Activated CD8-positive, alpha-beta memory T cell treated with anti-CD3 and anti-CD28 coated beads, Interleukin-2, amount 50 U/mL, for 24 hours (primary cell): ENCODE results near the gene UBE2O.
A peak's percentile ranks its signal among the peaks of the same experiment; 100 is the strongest.

Source experiments
- DNase-seq: peaks from one replicate; pipeline ENCODE4 v3.0.0-alpha.2; 2020; ENCODE audit errors: extremely low read depth

UBE2O gene

DNA sequence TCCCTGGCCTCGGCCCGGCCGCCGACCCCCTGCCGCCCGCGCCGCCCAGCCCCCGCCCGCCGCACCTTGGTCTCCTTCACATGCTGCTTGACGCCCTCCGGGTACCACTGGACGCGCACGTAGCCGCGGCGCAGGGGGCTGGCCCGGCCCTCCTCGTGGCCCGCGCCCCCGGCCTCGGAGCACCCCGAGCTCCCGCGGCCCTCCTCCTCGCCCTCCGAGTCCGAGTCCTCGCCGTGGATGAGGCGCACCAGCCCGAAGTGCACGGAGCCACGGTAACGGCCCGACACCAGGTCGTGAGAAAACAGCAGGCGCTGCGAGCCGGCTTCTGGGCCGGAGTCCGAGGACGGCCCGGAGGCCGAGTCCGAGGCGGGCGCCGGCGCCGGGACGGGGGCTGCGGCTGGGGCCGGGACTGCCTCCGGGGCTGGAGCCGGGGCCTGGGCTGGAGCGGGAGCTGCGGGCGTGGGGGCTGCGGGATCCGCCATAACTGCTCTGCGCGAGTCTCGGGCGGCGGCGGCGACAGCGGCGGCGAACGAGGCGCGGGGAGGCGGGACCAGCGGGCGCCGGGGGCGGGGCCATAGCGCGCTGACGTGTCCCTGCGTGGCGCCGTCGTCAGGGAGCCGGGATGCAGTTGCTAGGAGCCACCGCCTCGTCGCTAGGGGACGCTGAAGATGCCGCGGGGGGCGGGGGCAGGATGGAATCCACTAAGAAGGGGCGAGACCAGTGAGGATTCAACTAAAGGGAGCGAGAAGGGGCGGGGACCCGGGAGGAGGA, at the start of gene UBE2O:
Gene UBE2O, minus strand, starts transcription at position 493 of the 771 bp plus-strand sequence. Its CDS starts 11 bp downstream, at position 482.
- peak; percentile 70 for DNase-seq

GRCh38 chr17:76501827-76502307, 48.9 kb upstream of the UBE2O start:
- no peak for DNase-seq

GRCh38 chr17:76501018-76501826, 48.3 kb upstream of the UBE2O start, which contains the start of gene RHBDF2:
TSS of gene RHBDF2 (minus strand) at chr17:76501423. CDS start at chr17:76481524, 19,899 bp downstream.
- DNase-seq: peak; percentile 88

DNA sequence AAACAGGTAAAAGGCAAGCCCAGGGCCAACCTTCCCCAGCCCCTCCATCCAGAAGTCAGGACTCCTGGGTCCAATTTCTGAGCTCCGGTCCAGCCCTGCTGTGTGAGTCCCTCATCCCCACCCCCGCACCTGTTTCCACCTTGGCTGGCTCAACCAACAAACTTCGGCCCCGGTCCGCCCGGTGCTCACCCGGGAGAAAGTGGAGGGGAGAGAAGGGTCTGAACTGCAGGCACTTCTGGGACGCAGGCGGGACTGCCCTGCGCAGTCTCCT, 47.7 kb upstream of the UBE2O start:
- no peak for DNase-seq

GRCh38 chr17:76500074-76500746, 47.3 kb upstream of the UBE2O start:
- DNase-seq: no peak

- no peak for DNase-seq
Observed at GRCh38 chr17:76499267-76499667, 46.3 kb upstream of the UBE2O start.

- DNase-seq: no peak
Observed at GRCh38 chr17:76498876-76499251, 45.9 kb upstream of the UBE2O start.

GRCh38 chr17:76497979-76498875, 45.3 kb upstream of the UBE2O start:
- DNase-seq: no peak

GRCh38 chr17:76497699-76497978, 44.7 kb upstream of the UBE2O start:
- no peak for DNase-seq

DNA sequence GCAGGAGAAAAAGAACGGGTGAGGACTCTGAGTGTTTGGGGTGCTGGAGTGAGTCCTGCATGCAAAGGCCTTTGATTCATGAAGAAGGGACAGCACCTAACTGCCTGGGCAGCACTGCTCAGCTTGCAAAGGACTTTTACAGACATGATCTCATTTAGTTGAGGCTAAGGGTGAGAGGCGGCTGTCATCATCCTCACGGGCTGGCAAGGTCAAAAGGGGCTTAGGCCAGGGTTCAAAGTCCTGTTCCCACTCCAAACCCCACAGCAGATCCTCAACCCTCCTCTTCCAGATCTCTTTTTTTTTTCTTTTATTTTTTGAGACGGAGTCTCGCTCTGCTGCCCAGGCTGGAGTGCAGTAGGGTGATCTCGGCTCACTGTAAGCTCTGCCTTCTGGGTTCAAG, 43.5 kb upstream of the UBE2O start:
- no peak for DNase-seq

DNA sequence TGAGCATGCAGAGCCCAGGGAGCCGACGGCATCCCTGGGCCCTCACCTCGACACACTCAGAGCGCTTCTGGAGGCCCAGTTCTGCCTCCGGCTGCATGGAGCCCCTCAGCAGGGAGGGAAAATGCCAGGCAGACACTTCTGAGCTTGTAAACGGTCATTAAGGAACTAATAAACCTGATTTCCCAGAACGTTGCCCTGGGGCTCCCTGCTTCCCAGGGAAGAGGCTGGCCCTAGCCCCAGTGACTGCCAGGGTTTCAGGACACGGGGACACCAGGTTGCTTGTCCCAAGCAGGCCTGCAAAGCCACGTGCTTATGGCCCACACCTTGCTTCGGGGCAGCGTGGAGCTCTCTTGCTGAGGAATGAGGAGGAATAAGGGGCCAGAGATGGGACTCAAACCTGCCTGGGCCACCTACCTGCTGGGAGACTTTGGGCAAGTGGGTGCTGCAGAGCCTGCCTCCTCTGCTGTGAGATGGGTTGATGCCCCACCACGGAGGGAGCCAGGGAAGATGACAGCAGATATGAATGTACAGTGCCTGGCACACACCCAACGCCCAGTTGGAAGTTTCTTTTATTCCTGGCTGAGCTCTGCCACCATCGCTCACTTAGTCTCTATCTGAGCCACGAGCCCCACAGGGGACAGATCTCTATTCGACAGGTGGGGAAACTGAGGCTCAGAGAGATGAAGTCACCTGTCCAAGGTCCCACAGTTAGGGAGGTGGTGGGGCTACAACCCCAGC, 42.9 kb upstream of the UBE2O start:
- no peak for DNase-seq

DNA sequence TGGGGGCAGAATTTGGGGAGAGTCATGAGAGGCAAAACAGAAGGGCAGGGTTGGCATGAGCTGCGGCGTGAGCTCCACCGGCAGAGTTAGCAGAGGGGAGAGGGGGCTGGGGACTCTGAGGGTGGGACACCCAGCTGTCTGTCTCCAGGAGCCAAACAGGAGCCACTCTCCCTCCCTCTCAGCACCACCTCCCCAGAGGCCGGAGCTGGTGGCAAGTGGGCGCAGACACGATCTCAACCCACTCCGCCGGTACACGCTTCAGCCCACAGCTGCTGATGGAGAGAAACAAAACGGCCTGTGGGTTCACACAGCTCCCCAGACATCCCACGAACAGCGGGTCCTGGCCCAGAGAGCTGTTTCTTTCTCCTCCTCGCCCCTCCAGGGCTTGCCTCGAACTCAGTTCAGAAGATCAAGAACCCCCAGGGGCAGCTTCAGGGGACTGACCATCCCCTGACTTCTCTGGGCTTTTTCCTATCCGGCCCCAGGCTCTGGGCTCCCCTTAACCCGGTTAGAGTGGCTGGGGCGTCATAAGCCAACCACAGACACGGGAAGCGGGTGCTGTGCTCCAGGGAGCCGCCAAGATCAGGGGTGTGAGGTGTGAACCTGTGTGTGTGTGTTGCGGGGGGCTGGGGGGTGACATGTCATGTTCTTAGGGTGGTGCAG, 40.7 kb upstream of the UBE2O start:
- DNase-seq: no peak

- DNase-seq: no peak
Observed at GRCh38 chr17:76492989-76493501, 40.1 kb upstream of the UBE2O start.

- no peak for DNase-seq
Observed at GRCh38 chr17:76492123-76492988, 39.4 kb upstream of the UBE2O start.

GRCh38 chr17:76491271-76492122, 38.5 kb upstream of the UBE2O start:
- no peak for DNase-seq

DNA sequence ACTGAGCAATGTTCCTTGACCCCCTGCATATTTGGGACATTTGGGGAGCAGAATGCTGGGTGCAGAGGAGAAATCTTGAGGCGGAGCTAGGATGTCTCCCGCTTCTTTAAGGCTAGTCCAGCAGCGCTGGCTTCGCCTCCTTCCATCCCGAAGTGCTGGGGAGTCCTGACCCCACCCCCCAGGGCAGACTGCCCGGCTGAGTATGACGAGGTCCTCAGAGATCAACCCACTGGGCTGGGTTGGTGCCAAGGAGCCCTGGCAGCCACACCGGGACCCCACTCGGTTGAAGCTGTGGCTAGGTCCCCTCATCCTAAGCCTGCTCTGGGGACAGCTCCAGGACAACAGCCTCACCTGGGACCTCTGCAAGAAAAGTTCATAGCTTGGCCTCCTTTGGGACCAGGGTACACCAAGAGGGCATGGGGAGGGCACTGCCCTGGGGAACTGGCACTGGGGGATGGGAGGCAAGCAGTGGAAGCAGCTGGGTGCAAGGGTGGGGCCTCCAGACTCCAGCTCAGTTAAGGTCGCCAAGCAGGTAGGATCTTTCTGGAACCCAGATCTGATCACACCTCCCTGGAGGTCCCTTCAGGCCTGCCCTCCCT, 37.3 kb upstream of the UBE2O start:
- no peak for DNase-seq

DNA sequence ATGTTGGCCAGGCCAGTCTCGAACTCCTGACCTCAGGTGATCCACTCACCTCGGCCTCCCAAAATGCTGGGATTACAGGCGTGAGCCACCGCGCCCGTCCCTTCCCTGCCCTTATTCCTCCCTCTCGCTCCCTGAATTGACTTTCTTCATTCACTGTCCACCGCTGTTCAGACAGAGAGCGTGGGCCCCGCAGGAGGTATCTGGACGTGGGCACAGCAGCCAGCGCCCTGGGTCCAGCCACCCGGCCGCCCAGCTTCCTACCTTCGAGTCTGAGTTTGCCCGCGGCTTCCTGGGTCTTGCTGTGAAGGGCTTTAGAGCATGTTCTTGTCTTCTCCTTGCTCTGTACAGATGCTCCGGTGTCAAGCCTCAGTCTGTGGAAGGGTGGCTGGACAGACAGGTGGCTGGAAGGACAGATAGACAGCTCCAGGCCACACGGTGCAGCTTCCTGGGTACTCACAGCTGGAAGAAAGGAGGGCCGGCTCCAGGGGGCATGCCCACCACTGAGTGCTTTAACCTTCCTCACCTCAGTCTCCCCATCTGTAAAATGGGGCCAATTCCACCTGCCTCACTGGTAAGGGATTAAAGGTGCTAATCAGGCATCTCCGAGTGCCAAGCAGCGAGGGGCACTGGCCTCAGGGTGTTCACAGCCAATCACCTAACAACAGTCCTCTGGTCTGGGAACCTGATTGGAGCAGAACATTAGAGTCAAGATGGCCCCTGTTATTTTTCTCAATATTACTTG, 34.7 kb upstream of the UBE2O start:
- no peak for DNase-seq
